Cardiac muscle cell (in vitro differentiated cells and primary cell): ENCODE results near the gene CHD9. TPM values are rescaled to one million over a fixed set of nuclear protein-coding genes. Genes with fewer than 3 reads are reported as not detected.

Source experiments
- DNase-seq, 2 donors: peaks; one replicate each; pipeline versions ENCODE4 v3.0.0 to v3.0.0-alpha.2; 2010 to 2017; ENCODE audit warnings: low read depth in 1 of 2, low spot score in 1 of 2
- H3K27ac ChIP-seq: fragments of 200-600 bp; sonication (generic); 2 replicates; pipeline ENCODE4 v1.5.1; 2016
- H3K27me3 ChIP-seq: fragments of 200-600 bp; sonication (generic); 2 replicates; pipeline ENCODE4 v1.6.0; 2016; ENCODE audit warnings: control low read depth
- H3K36me3 ChIP-seq: fragments of 200-600 bp; sonication (generic); 2 replicates; pipeline ENCODE4 v1.5.1; 2016; ENCODE audit warnings: control low read depth
- H3K4me1 ChIP-seq: fragments of 200-600 bp; sonication (generic); 2 replicates; pipeline ENCODE4 v1.8.1; 2017; ENCODE audit warnings: low read depth, mild to moderate bottlenecking, mixed run types
- H3K4me3 ChIP-seq: fragments of 200-600 bp; sonication (generic); 2 replicates; pipeline ENCODE4 v1.5.1; 2016; ENCODE audit warnings: mild to moderate bottlenecking
- H3K9me3 ChIP-seq: fragments of 200-600 bp; sonication (generic); 2 replicates; pipeline ENCODE4 v1.5.1; 2017; ENCODE audit warnings: low read depth, mild to moderate bottlenecking, control low read depth
- CTCF ChIP-seq: IDR thresholded peaks from 2 replicates; pipeline ENCODE4 v1.5.1; 2012; ENCODE audit warnings: low read depth, mild to moderate bottlenecking, low read length
- polyA plus RNA-seq: library from polyadenylated mRNA; unstranded; fragments of >200 nt; fragmentation: Nextera tagmentation; extraction: Ambion mirVana; gene quantifications from 2 replicates; pipeline ENCODE4 v1.2.1, GENCODE V29; 2016
- total RNA-seq: library from RNA; depleted of rRNA; stranded (reverse); fragments of >200 nt; gene quantifications from 2 replicates; pipeline ENCODE4 v1.2.3, GENCODE V29; 2016

CHD9 gene
- total and polyA plus RNA-seq, 2 experiments from 2014 or later: 54.8 to 78.9 TPM

GRCh38 chr16:53290520-53290919, 235.7 kb downstream of the CHD9 start:
- Histone ChIP-seq H3K9me3 (no peaks in the 10 kb centered on the region), H3K27me3 (no peaks in the 10 kb centered on the region), H3K4me3 (no peak overlapping the region), H3K4me1 (no peaks in the 10 kb centered on the region), H3K36me3 (peaks cover 85% of the 10 kb centered on the region), H3K27ac (no peak overlapping the region)
- DNase-seq: no peak
- TF ChIP-seq CTCF: no peak

GRCh38 chr16:53291757-53292392, 237.1 kb downstream of the CHD9 start:
- Histone ChIP-seq H3K4me1 (no peaks in the 10 kb centered on the region), H3K27me3 (no peaks in the 10 kb centered on the region), H3K9me3 (no peaks in the 10 kb centered on the region), H3K36me3 (peaks cover 82% of the 10 kb centered on the region), H3K4me3 (no peak overlapping the region), H3K27ac (no peak overlapping the region)
- no peak for DNase-seq
- TF ChIP-seq CTCF: no peak

- H3K36me3 ChIP-seq: peaks cover 80% of the 10 kb centered on the region
- TF ChIP-seq CTCF: no peak
- no peak overlapping the region for H3K4me3 ChIP-seq
- H3K9me3 ChIP-seq: no peaks in the 10 kb centered on the region
- H3K4me1 ChIP-seq: peaks cover 3% of the 10 kb centered on the region
- no peaks in the 10 kb centered on the region for H3K27me3 ChIP-seq
- DNase-seq: no peak
- H3K27ac ChIP-seq: no peak overlapping the region
Measured at GRCh38 chr16:53297477-53297876, 242.7 kb downstream of the CHD9 start.

GRCh38 chr16:53304334-53304733, 249.5 kb downstream of the CHD9 start:
- no peak for TF ChIP-seq CTCF
- peaks cover 7% of the 10 kb centered on the region for H3K4me1 ChIP-seq
- H3K27ac ChIP-seq: no peak overlapping the region
- H3K27me3 ChIP-seq: no peaks in the 10 kb centered on the region
- no peak for DNase-seq
- no peaks in the 10 kb centered on the region for H3K9me3 ChIP-seq
- peaks cover 81% of the 10 kb centered on the region for H3K36me3 ChIP-seq
- no peak overlapping the region for H3K4me3 ChIP-seq

- DNase-seq: no peak
- Histone ChIP-seq H3K27me3 (no peaks in the 10 kb centered on the region), H3K4me1 (peaks cover 7% of the 10 kb centered on the region), H3K27ac (peak overlapping the region; percentile 39), H3K36me3 (peaks cover 77% of the 10 kb centered on the region), H3K9me3 (no peaks in the 10 kb centered on the region), H3K4me3 (no peak overlapping the region)
- no peak for TF ChIP-seq CTCF
Measured at GRCh38 chr16:53305743-53306142, 251.0 kb downstream of the CHD9 start.

GRCh38 chr16:53309457-53309856, 254.7 kb downstream of the CHD9 start:
- no peak overlapping the region for H3K27ac ChIP-seq
- H3K4me1 ChIP-seq: no peaks in the 10 kb centered on the region
- no peak for TF ChIP-seq CTCF
- no peaks in the 10 kb centered on the region for H3K27me3 ChIP-seq
- no peaks in the 10 kb centered on the region for H3K9me3 ChIP-seq
- peaks cover 74% of the 10 kb centered on the region for H3K36me3 ChIP-seq
- H3K4me3 ChIP-seq: no peak overlapping the region
- no peak for DNase-seq
